ENCODE results near the gene MYH7. TPM values are rescaled to one million over a fixed set of nuclear protein-coding genes. Genes with fewer than 3 reads are reported as not detected.
A peak's percentile ranks its signal among the peaks of the same experiment; 100 is the strongest.

Gene MYH7
- total RNA-seq, 1 donor from 2014 or later: not detected

- Mint-ChIP-seq H3K9me3 (ENCODE audit: unreplicated experiment) (peaks cover 4% of the 10 kb centered on the region), H3K4me3 (ENCODE audit: unreplicated experiment) (peak within 1 kb of the TSS; percentile 15), H3K27me3 (ENCODE audit: unreplicated experiment) (peaks cover 2% of the 10 kb centered on the region), H3K4me1 (ENCODE audit: low read depth, unreplicated experiment) (peaks cover 24% of the 10 kb centered on the region), H3K27ac (ENCODE audit: unreplicated experiment) (no peak within 1 kb of the TSS), H3K36me3 (ENCODE audit: unreplicated experiment) (no peaks in the 10 kb centered on the region)
- peak; percentile 50 for DNase-seq
- TF ChIP-seq, protein P1, sequence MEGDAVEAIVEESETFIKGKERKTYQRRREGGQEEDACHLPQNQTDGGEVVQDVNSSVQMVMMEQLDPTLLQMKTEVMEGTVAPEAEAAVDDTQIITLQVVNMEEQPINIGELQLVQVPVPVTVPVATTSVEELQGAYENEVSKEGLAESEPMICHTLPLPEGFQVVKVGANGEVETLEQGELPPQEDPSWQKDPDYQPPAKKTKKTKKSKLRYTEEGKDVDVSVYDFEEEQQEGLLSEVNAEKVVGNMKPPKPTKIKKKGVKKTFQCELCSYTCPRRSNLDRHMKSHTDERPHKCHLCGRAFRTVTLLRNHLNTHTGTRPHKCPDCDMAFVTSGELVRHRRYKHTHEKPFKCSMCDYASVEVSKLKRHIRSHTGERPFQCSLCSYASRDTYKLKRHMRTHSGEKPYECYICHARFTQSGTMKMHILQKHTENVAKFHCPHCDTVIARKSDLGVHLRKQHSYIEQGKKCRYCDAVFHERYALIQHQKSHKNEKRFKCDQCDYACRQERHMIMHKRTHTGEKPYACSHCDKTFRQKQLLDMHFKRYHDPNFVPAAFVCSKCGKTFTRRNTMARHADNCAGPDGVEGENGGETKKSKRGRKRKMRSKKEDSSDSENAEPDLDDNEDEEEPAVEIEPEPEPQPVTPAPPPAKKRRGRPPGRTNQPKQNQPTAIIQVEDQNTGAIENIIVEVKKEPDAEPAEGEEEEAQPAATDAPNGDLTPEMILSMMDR (IDR thresholded peaks at IDR 0.05; ENCODE audit: partially characterized antibody, unreplicated experiment): no peak
Measured at GRCh38 chr14:23376482-23377197, 58.8 kb downstream of the MYH7 start, which contains the start of gene CMTM5. TSS of gene CMTM5 (plus strand) at chr14:23377046. CDS start at chr14:23377252, 206 bp downstream.

- no peak overlapping the region for H3K27ac Mint-ChIP-seq (ENCODE audit: unreplicated experiment)
- peaks cover 4% of the 10 kb centered on the region for H3K27me3 Mint-ChIP-seq (ENCODE audit: unreplicated experiment)
- no peak overlapping the region for H3K4me3 Mint-ChIP-seq (ENCODE audit: unreplicated experiment)
- TF ChIP-seq, protein P1 (IDR thresholded peaks at IDR 0.05; ENCODE audit: partially characterized antibody, unreplicated experiment): no peak
- peaks cover 16% of the 10 kb centered on the region for H3K4me1 Mint-ChIP-seq (ENCODE audit: low read depth, unreplicated experiment)
- H3K9me3 Mint-ChIP-seq (ENCODE audit: unreplicated experiment): peaks cover 5% of the 10 kb centered on the region
- H3K36me3 Mint-ChIP-seq (ENCODE audit: unreplicated experiment): no peaks in the 10 kb centered on the region
- DNase-seq: no peak
Measured at GRCh38 chr14:23375527-23376251, 59.8 kb downstream of the MYH7 start.

- peaks cover 9% of the 10 kb centered on the region for H3K4me1 Mint-ChIP-seq (ENCODE audit: low read depth, unreplicated experiment)
- no peaks in the 10 kb centered on the region for H3K36me3 Mint-ChIP-seq (ENCODE audit: unreplicated experiment)
- H3K27me3 Mint-ChIP-seq (ENCODE audit: unreplicated experiment): peaks cover 7% of the 10 kb centered on the region
- no peak for DNase-seq
- H3K4me3 Mint-ChIP-seq (ENCODE audit: unreplicated experiment): no peak overlapping the region
- no peak overlapping the region for H3K27ac Mint-ChIP-seq (ENCODE audit: unreplicated experiment)
- H3K9me3 Mint-ChIP-seq (ENCODE audit: unreplicated experiment): peaks cover 8% of the 10 kb centered on the region
- TF ChIP-seq, protein P1 (IDR thresholded peaks at IDR 0.05; ENCODE audit: partially characterized antibody, unreplicated experiment): no peak
Measured at GRCh38 chr14:23373041-23373440, 62.4 kb downstream of the MYH7 start.

- peaks cover 9% of the 10 kb centered on the region for H3K4me1 Mint-ChIP-seq (ENCODE audit: low read depth, unreplicated experiment)
- no peak within 1 kb of the TSS for H3K27ac Mint-ChIP-seq (ENCODE audit: unreplicated experiment)
Measured at GRCh38 chr14:23372509-23372908, 63.0 kb downstream of the MYH7 start, which contains the start of gene IL25. TSS of gene IL25 (plus strand) at chr14:23372809.

More at GRCh38 chr14:23372509-23372908, 63.0 kb downstream of the MYH7 start, which contains the start of gene IL25:
- DNase-seq: no peak
- Mint-ChIP-seq H3K27me3 (ENCODE audit: unreplicated experiment) (peaks cover 7% of the 10 kb centered on the region), H3K36me3 (ENCODE audit: unreplicated experiment) (no peaks in the 10 kb centered on the region), H3K4me3 (ENCODE audit: unreplicated experiment) (no peak within 1 kb of the TSS), H3K9me3 (ENCODE audit: unreplicated experiment) (peaks cover 6% of the 10 kb centered on the region)
- TF ChIP-seq, protein P1 (IDR thresholded peaks at IDR 0.05; ENCODE audit: partially characterized antibody, unreplicated experiment): no peak

Measured in glutamatergic neuron (in vitro differentiated cells).